HepG2 (cell line): ENCODE results near the gene DHTKD1. TPM values are rescaled to one million over a fixed set of nuclear protein-coding genes. Genes with fewer than 3 reads are reported as not detected.

Experiments used
- KLF16 ChIP-seq, 2 experiments: sonication (generic) in 1 of 2; formaldehyde crosslinking in 1 of 2; IDR thresholded peaks; 2 replicates each; pipeline versions ENCODE4 v1.6.1 to v1.8.0; 2016 to 2023; ENCODE audit warnings: missing genetic modification reagents in 2 of 2, missing compliant biosample characterization in 1 of 2
- NR2C2 ChIP-seq: sonication (generic); formaldehyde crosslinking; IDR thresholded peaks from 2 replicates; pipeline ENCODE4 v1.4.0; 2020; ENCODE audit warnings: missing genetic modification reagents, mild to moderate bottlenecking, moderate library complexity, borderline replicate concordance
- NR2F2 ChIP-seq: IDR thresholded peaks from 2 replicates; pipeline ENCODE4 v1.6.1; 2012; ENCODE audit warnings: low read depth, inconsistent platforms, borderline replicate concordance
- SSRP1 ChIP-seq: IDR thresholded peaks from 2 replicates; pipeline ENCODE4 v1.6.1; 2016; ENCODE audit warnings: control low read depth
- ZBTB38 ChIP-seq: sonication (generic); formaldehyde crosslinking; IDR thresholded peaks from 2 replicates; pipeline ENCODE4 v1.5.1; 2020; ENCODE audit warnings: mild to moderate bottlenecking, missing genetic modification reagents
- ZFP36L1 ChIP-seq: sonication (generic); formaldehyde crosslinking; IDR thresholded peaks from 2 replicates; pipeline ENCODE4 v1.8.0; 2022; ENCODE audit warnings: mild to moderate bottlenecking, missing genetic modification reagents, moderate library complexity
- ZFX ChIP-seq: sonication (generic); formaldehyde crosslinking; IDR thresholded peaks from 2 replicates; pipeline ENCODE4 v1.4.0; 2020; ENCODE audit warnings: mild to moderate bottlenecking, low read depth, missing genetic modification reagents, moderate library complexity
- ZNF17 ChIP-seq: sonication (generic); formaldehyde crosslinking; IDR thresholded peaks from 2 replicates; pipeline ENCODE4 v1.5.0; 2020; ENCODE audit warnings: mild to moderate bottlenecking, missing genetic modification reagents
- ZNF235 ChIP-seq: sonication (generic); formaldehyde crosslinking; IDR thresholded peaks from 2 replicates; pipeline ENCODE4 v1.8.1; 2023; ENCODE audit warnings: mild to moderate bottlenecking, missing genetic modification reagents, borderline replicate concordance
- ZSCAN9 ChIP-seq: IDR thresholded peaks from 2 replicates; pipeline ENCODE4 v1.6.1; 2016; ENCODE audit warnings: borderline replicate concordance
- polyA plus RNA-seq, 8 experiments: library from polyadenylated mRNA; depleted of rRNA in 3 of 8; stranded (reverse) in 7 of 8; unstranded in 1 of 8; fragments of >200 nt; fragmentation: Illumina TruSeq in 4 of 8; extraction: Trizol in 4 of 8; gene quantifications; 2 replicates each; pipeline versions ENCODE4 v1.2.1 to v1.2.3, GENCODE V29; 2011 to 2016; ENCODE audit warnings: low read depth in 4 of 8, missing spikeins in 1 of 8, mixed read lengths in 1 of 8; ENCODE audit not compliant: insufficient read depth in 1 of 8
- total RNA-seq, 5 experiments: library from RNA; depleted of rRNA; stranded (reverse); fragments of >200 nt; fragmentation: Illumina TruSeq; extraction: Trizol; gene quantifications; 2 replicates each; pipeline ENCODE4 v1.2.3, GENCODE V29; 2016; ENCODE audit warnings: low read depth in 1 of 5
- TF ChIP-seq, protein P1 (sequence below): sonication (generic); formaldehyde crosslinking; IDR thresholded peaks from 2 replicates; pipeline ENCODE4 v1.4.0; 2020; ENCODE audit warnings: missing genetic modification reagents
- TF ChIP-seq, protein P2 (sequence below), 2 experiments: sonication (generic) in 1 of 2; formaldehyde crosslinking in 1 of 2; IDR thresholded peaks; 2 replicates each; pipeline versions ENCODE4 v1.6.1 to v1.9.0; 2014 to 2022; ENCODE audit warnings: antibody characterized with exemption in 1 of 2, borderline replicate concordance in 1 of 2, inconsistent platforms in 1 of 2, low read depth in 1 of 2, missing genetic modification reagents in 1 of 2
- TF ChIP-seq, protein P3 (sequence below): sonication (generic); formaldehyde crosslinking; IDR thresholded peaks from 2 replicates; pipeline ENCODE4 v1.5.1; 2020; ENCODE audit warnings: missing genetic modification reagents, mild to moderate bottlenecking, borderline replicate concordance
- TF ChIP-seq, protein P4 (sequence below): sonication (generic); formaldehyde crosslinking; IDR thresholded peaks from 2 replicates; pipeline ENCODE4 v1.4.0; 2020; ENCODE audit warnings: missing genetic modification reagents, low read depth, mild to moderate bottlenecking, borderline replicate concordance
- TF ChIP-seq, protein P5 (sequence below): sonication (generic); formaldehyde crosslinking; IDR thresholded peaks from 2 replicates; pipeline ENCODE4 v1.4.0; 2020; ENCODE audit warnings: missing genetic modification reagents

DHTKD1 gene
- total and polyA plus RNA-seq, 2 of the 13 experiments (the other 11 are each of a cell fraction or from before 2014, with no cell fraction given), result 9.6 to 14.1 TPM

DNA sequence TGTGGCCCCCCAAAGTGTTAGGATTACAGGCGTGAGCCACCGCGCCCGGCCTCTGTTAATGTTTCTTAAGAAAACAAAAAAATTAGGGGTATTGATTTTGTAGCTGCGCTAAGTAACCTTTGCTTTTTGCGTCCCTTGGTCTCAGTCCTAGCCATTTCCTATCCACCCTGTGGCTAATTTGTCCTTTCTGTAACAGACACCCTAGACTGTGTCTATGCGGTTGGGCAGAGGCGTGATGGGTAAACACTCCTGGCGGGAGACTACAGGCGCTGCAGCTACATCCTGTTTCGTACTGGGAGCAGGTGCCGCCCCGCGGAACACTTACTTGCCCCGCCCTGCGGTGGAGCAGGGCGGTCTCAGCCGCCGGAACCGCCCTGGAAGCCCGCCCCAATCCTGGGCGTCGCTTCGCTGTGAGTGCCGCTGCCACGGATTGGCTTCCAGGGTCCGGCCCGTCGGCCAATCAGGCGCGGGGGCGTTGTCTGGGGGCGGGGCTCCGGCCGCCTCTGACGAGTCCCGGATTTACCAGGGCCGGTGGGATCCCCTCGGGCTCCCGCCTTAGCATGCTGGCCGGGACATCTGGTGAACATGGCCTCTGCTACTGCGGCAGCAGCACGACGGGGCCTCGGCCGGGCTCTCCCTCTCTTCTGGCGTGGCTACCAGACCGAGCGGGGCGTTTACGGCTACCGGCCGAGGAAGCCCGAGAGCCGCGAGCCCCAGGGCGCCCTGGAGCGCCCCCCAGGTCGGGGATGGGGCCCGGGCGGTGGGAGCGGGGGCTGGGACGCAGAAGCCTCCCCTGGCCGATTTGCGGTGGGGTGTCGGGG lies at the start of gene DHTKD1 (continued):
- TF ChIP-seq, protein P1, sequence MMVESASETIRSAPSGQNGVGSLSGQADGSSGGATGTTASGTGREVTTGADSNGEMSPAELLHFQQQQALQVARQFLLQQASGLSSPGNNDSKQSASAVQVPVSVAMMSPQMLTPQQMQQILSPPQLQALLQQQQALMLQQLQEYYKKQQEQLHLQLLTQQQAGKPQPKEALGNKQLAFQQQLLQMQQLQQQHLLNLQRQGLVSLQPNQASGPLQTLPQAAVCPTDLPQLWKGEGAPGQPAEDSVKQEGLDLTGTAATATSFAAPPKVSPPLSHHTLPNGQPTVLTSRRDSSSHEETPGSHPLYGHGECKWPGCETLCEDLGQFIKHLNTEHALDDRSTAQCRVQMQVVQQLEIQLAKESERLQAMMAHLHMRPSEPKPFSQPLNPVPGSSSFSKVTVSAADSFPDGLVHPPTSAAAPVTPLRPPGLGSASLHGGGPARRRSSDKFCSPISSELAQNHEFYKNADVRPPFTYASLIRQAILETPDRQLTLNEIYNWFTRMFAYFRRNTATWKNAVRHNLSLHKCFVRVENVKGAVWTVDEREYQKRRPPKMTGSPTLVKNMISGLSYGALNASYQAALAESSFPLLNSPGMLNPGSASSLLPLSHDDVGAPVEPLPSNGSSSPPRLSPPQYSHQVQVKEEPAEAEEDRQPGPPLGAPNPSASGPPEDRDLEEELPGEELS (CRISPR knock-in tag), result peak; percentile 84
- TF ChIP-seq, protein P2, sequence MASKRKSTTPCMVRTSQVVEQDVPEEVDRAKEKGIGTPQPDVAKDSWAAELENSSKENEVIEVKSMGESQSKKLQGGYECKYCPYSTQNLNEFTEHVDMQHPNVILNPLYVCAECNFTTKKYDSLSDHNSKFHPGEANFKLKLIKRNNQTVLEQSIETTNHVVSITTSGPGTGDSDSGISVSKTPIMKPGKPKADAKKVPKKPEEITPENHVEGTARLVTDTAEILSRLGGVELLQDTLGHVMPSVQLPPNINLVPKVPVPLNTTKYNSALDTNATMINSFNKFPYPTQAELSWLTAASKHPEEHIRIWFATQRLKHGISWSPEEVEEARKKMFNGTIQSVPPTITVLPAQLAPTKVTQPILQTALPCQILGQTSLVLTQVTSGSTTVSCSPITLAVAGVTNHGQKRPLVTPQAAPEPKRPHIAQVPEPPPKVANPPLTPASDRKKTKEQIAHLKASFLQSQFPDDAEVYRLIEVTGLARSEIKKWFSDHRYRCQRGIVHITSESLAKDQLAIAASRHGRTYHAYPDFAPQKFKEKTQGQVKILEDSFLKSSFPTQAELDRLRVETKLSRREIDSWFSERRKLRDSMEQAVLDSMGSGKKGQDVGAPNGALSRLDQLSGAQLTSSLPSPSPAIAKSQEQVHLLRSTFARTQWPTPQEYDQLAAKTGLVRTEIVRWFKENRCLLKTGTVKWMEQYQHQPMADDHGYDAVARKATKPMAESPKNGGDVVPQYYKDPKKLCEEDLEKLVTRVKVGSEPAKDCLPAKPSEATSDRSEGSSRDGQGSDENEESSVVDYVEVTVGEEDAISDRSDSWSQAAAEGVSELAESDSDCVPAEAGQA (IDR thresholded peaks at IDR 0.05; ENCODE audit: low read depth), result peak; percentile 13; the same call in 1 of the 2 replicates
- TF ChIP-seq, protein P2 (CRISPR knock-in tag; IDR thresholded peaks at IDR 0.05; ENCODE audit: borderline replicate concordance), result no peak
- TF ChIP-seq ZFP36L1 (CRISPR knock-in tag) (no peak), SSRP1 (CRISPR knock-in tag) (no peak), KLF16 (CRISPR knock-in tag; IDR thresholded peaks at IDR 0.05) (peak in 1 of 2 experiments; percentile 75; a peak in 2 of 4 replicates), ZFX (CRISPR knock-in tag) (peak; percentile 70), NR2F2 (no peak), ZSCAN9 (CRISPR knock-in tag) (0 out of 2 replicates have a peak, but pooled peaks have one; percentile 22), NR2C2 (CRISPR knock-in tag) (no peak), ZBTB38 (peak; percentile 21; the same call in 1 of the 2 replicates), ZNF17 (CRISPR knock-in tag) (no peak), ZNF235 (CRISPR knock-in tag) (no peak)
- TF ChIP-seq, protein P3, sequence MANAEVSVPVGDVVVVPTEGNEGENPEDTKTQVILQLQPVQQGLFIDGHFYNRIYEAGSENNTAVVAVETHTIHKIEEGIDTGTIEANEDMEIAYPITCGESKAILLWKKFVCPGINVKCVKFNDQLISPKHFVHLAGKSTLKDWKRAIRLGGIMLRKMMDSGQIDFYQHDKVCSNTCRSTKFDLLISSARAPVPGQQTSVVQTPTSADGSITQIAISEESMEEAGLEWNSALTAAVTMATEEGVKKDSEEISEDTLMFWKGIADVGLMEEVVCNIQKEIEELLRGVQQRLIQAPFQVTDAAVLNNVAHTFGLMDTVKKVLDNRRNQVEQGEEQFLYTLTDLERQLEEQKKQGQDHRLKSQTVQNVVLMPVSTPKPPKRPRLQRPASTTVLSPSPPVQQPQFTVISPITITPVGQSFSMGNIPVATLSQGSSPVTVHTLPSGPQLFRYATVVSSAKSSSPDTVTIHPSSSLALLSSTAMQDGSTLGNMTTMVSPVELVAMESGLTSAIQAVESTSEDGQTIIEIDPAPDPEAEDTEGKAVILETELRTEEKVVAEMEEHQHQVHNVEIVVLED (CRISPR knock-in tag), result peak; percentile 59; the same call in 1 of the 2 replicates
- TF ChIP-seq, protein P4, sequence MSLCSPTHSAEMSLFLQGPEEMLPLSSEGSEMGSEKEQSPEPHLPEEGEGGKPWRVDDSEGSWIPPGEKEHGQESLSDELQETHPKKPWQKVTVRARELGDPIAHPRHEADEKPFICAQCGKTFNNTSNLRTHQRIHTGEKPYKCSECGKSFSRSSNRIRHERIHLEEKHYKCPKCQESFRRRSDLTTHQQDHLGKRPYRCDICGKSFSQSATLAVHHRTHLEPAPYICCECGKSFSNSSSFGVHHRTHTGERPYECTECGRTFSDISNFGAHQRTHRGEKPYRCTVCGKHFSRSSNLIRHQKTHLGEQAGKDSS (CRISPR knock-in tag), result 0 out of 2 replicates have a peak, but pooled peaks have one; percentile 35
- TF ChIP-seq, protein P5, sequence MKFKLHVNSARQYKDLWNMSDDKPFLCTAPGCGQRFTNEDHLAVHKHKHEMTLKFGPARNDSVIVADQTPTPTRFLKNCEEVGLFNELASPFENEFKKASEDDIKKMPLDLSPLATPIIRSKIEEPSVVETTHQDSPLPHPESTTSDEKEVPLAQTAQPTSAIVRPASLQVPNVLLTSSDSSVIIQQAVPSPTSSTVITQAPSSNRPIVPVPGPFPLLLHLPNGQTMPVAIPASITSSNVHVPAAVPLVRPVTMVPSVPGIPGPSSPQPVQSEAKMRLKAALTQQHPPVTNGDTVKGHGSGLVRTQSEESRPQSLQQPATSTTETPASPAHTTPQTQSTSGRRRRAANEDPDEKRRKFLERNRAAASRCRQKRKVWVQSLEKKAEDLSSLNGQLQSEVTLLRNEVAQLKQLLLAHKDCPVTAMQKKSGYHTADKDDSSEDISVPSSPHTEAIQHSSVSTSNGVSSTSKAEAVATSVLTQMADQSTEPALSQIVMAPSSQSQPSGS, result peak; percentile 43; the same call in 1 of the 2 replicates
